OCI-LY1 (cell line): ENCODE results near the gene FBXL4.

Experiments
- H2AFZ ChIP-seq: fragments of 200-600 bp; sonication (generic), shearing (Covaris generic); 2 replicates; pipeline ENCODE4 v1.6.0; 2014; ENCODE audit warnings: antibody characterized with exemption, mild to moderate bottlenecking, low read length
- H3F3A ChIP-seq: fragments of 200-600 bp; sonication (generic), shearing (Covaris generic); 2 replicates; pipeline ENCODE4 v1.6.0; 2014; ENCODE audit warnings: mild to moderate bottlenecking, antibody characterized with exemption, low read length, moderate library complexity; ENCODE audit not compliant: insufficient read depth
- H3K27ac ChIP-seq: fragments of 200-600 bp; sonication (generic); 2 replicates; pipeline ENCODE4 v1.5.1; 2014; ENCODE audit warnings: low read length, mixed run types, mild to moderate bottlenecking, low read depth; ENCODE audit not compliant: poor library complexity, severe bottlenecking
- H3K27me3 ChIP-seq: fragments of 200-600 bp; sonication (generic); 2 replicates; pipeline ENCODE4 v1.6.0; 2014; ENCODE audit warnings: antibody characterized with exemption, mild to moderate bottlenecking, low read length, moderate library complexity; ENCODE audit not compliant: insufficient read depth
- H3K36me3 ChIP-seq: fragments of 200-600 bp; sonication (generic); 2 replicates; pipeline ENCODE4 v1.6.1; 2014; ENCODE audit warnings: mild to moderate bottlenecking, antibody characterized with exemption, low read length, moderate library complexity, mixed read lengths; ENCODE audit not compliant: insufficient read depth
- H3K4me1 ChIP-seq: fragments of 200-600 bp; sonication (generic); 2 replicates; pipeline ENCODE4 v1.5.1; 2014; ENCODE audit warnings: mild to moderate bottlenecking, low read length, moderate library complexity; ENCODE audit not compliant: insufficient read depth, severe bottlenecking
- H3K4me2 ChIP-seq: fragments of 200-600 bp; sonication (generic), shearing (Covaris generic); 2 replicates; pipeline ENCODE4 v1.6.1; 2014; ENCODE audit warnings: low read length
- H3K4me3 ChIP-seq: fragments of 200-600 bp; sonication (generic); 2 replicates; pipeline ENCODE4 v1.5.1; 2014; ENCODE audit warnings: low read length, low read depth, mild to moderate bottlenecking, mixed read lengths; ENCODE audit not compliant: poor library complexity, severe bottlenecking
- H3K79me2 ChIP-seq: fragments of 200-600 bp; shearing (Covaris generic); 2 replicates; pipeline ENCODE4 v1.6.1; 2016; ENCODE audit warnings: mixed run types, low read length, mixed read lengths; ENCODE audit not compliant: insufficient read depth
- H3K9ac ChIP-seq: fragments of 200-600 bp; sonication (generic), shearing (Covaris generic); 2 replicates; pipeline ENCODE4 v1.6.1; 2014; ENCODE audit warnings: mild to moderate bottlenecking, low read length, mixed read lengths
- H3K9me2 ChIP-seq: fragments of 200-600 bp; sonication (generic), shearing (Covaris generic); 2 replicates; pipeline ENCODE4 v1.6.1; 2014; ENCODE audit warnings: low read depth, mild to moderate bottlenecking, low read length, mixed read lengths
- H3K9me3 ChIP-seq: fragments of 200-600 bp; shearing (Covaris generic); 2 replicates; pipeline ENCODE4 v1.6.1; 2014; ENCODE audit warnings: low read length, mixed read lengths
- H4K20me1 ChIP-seq: fragments of 200-600 bp; sonication (generic), shearing (Covaris generic); 2 replicates; pipeline ENCODE4 v1.6.0; 2016; ENCODE audit warnings: mild to moderate bottlenecking, low read length; ENCODE audit not compliant: insufficient read depth
- CTCF ChIP-seq: fragments of 200-600 bp; sonication (generic), shearing (Covaris generic); IDR thresholded peaks from 2 replicates; pipeline ENCODE4 v1.5.1; 2017; ENCODE audit warnings: mild to moderate bottlenecking, antibody characterized with exemption, low read length, moderate library complexity, mixed read lengths
- EZH2 ChIP-seq: fragments of 200-600 bp; sonication (generic), shearing (Covaris generic); IDR thresholded peaks from 2 replicates; pipeline ENCODE4 v1.8.0; 2017; ENCODE audit warnings: borderline replicate concordance, mixed run types, mild to moderate bottlenecking, antibody characterized with exemption, low read length, moderate library complexity, mixed read lengths

The FBXL4 gene

DNA sequence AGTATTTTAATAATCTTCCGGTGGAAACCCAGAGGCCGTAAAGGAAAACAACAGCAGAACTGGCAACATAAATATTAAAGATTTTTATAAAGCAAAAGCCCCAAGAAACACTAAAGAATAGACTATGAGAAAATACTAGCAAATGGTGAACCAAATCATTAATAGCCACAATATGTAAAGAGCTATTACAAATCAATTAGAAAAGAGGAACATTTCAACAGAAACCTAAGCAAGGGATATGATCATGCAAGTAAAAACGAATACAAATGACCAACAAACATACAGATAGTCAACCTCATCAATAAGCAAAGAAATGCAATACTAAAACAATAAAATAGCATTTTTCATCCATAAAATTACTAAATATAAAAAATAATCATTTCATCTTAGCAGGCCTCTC lies 3.6 kb downstream of the FBXL4 start:
- Histone ChIP-seq H3K36me3 (peaks cover 32% of the 10 kb centered on the region), H2AFZ (no peak overlapping the region), H3K4me3 (no peak overlapping the region), H3K27me3 (no peaks in the 10 kb centered on the region), H3K79me2 (peaks cover 78% of the 10 kb centered on the region), H3K4me1 (peaks cover 24% of the 10 kb centered on the region), H3K4me2 (0 out of 2 replicates have a peak overlapping the region, but pooled peaks have one; percentile 84), H3K9ac (no peak overlapping the region), H3K9me2 (no peaks in the 10 kb centered on the region), H3K9me3 (peaks cover 29% of the 10 kb centered on the region), H4K20me1 (no peaks in the 10 kb centered on the region), H3K27ac (no peak overlapping the region), H3F3A (0 out of 2 replicates have a peak, but pooled peaks cover 6% of the 10 kb centered on the region)
- TF ChIP-seq EZH2, result no peak
- no peak for TF ChIP-seq CTCF

GRCh38 chr6:98942263-98942803 lies 5.4 kb downstream of the FBXL4 start:
- Histone ChIP-seq H3K27me3 (no peaks in the 10 kb centered on the region), H3F3A (0 out of 2 replicates have a peak, but pooled peaks cover 6% of the 10 kb centered on the region), H3K79me2 (peaks cover 94% of the 10 kb centered on the region), H3K4me1 (peaks cover 24% of the 10 kb centered on the region), H4K20me1 (no peaks in the 10 kb centered on the region), H3K36me3 (peaks cover 41% of the 10 kb centered on the region), H3K9me2 (no peaks in the 10 kb centered on the region), H3K9ac (no peak overlapping the region), H3K4me3 (no peak overlapping the region), H3K4me2 (no peak overlapping the region), H3K9me3 (peaks cover 30% of the 10 kb centered on the region), H3K27ac (no peak overlapping the region), H2AFZ (no peak overlapping the region)
- no peak; the same call in 1 of the 2 replicates for TF ChIP-seq CTCF

GRCh38 chr6:98941319-98941718 lies 6.4 kb downstream of the FBXL4 start:
- no peak for TF ChIP-seq EZH2
- no peak for TF ChIP-seq CTCF
- Histone ChIP-seq H3K4me1 (peaks cover 19% of the 10 kb centered on the region), H3K9ac (no peak overlapping the region), H4K20me1 (no peaks in the 10 kb centered on the region), H3F3A (0 out of 2 replicates have a peak, but pooled peaks cover 6% of the 10 kb centered on the region), H3K9me2 (no peaks in the 10 kb centered on the region), H3K4me2 (no peak overlapping the region), H3K79me2 (peaks cover 92% of the 10 kb centered on the region), H3K9me3 (peaks cover 30% of the 10 kb centered on the region), H2AFZ (no peak overlapping the region), H3K4me3 (no peak overlapping the region), H3K27ac (no peak overlapping the region), H3K36me3 (peaks cover 41% of the 10 kb centered on the region), H3K27me3 (no peaks in the 10 kb centered on the region)
